CD14-positive monocyte (primary cell): ENCODE results near the gene GNAS. TPM values are rescaled to one million over a fixed set of nuclear protein-coding genes. Genes with fewer than 3 reads are reported as not detected.

ENCODE experiments used
- DNase-seq, 3 donors: peaks; one replicate each; pipeline ENCODE4 v3.0.0-alpha.2; 2011 to 2022
- H2AFZ ChIP-seq: 2 replicates; pipeline ENCODE4 v1.6.0; 2012; ENCODE audit warnings: mild to moderate bottlenecking, low read depth, low read length, inconsistent platforms; ENCODE audit not compliant: insufficient read depth, poor library complexity, severe bottlenecking
- H3K27ac ChIP-seq, 2 donors: 1 replicate in 1 of 2; 2 replicates in 1 of 2; pipeline ENCODE4 v1.5.1; 2012 to 2013; ENCODE audit warnings: low read length in 2 of 2, control low read depth in 1 of 2, inconsistent platforms in 1 of 2, low read depth in 1 of 2, mild to moderate bottlenecking in 1 of 2
- H3K27me3 ChIP-seq, 2 donors: one replicate each; pipeline versions ENCODE4 v1.6.0 to v1.6.1; 2011 to 2013; ENCODE audit warnings: low read length in 2 of 2; ENCODE audit not compliant: control insufficient read depth in 2 of 2, insufficient read depth in 2 of 2
- H3K36me3 ChIP-seq, 2 donors: replicated peaks in 1 of 2; 1 replicate in 1 of 2; 2 replicates in 1 of 2; pipeline versions ENCODE4 v1.5.1 to v1.6.1; 2012 to 2013; ENCODE audit warnings: low read length in 2 of 2, control low read depth in 1 of 2, inconsistent platforms in 1 of 2, mild to moderate bottlenecking in 1 of 2; ENCODE audit not compliant: insufficient read depth in 2 of 2, control insufficient read depth in 1 of 2
- H3K4me1 ChIP-seq, 2 donors: 1 replicate in 1 of 2; 2 replicates in 1 of 2; pipeline versions ENCODE4 v1.5.1 to v1.6.1; 2012 to 2013; ENCODE audit warnings: low read length in 2 of 2, control low read depth in 1 of 2, inconsistent platforms in 1 of 2, mild to moderate bottlenecking in 1 of 2, moderate library complexity in 1 of 2; ENCODE audit not compliant: insufficient read depth in 2 of 2, control insufficient read depth in 1 of 2
- H3K4me2 ChIP-seq: replicated peaks from 2 replicates; pipeline ENCODE3; 2012; ENCODE audit warnings: low read length, moderate library complexity, mild to moderate bottlenecking; ENCODE audit not compliant: poor library complexity, severe bottlenecking; ENCODE audit errors: extremely low read depth
- H3K4me3 ChIP-seq, 3 experiments: fragments of 200-600 bp in 1 of 3; sonication (generic) in 1 of 3; replicated peaks in 1 of 3; 1 replicate in 2 of 3; 2 replicates in 1 of 3; pipeline ENCODE4 v1.5.1; 2011 to 2013; ENCODE audit warnings: low read length in 3 of 3, mild to moderate bottlenecking in 3 of 3, control low read depth in 2 of 3, low read depth in 2 of 3, inconsistent platforms in 1 of 3, moderate library complexity in 1 of 3
- H3K79me2 ChIP-seq: 2 replicates; pipeline ENCODE4 v1.6.0; 2012; ENCODE audit warnings: mild to moderate bottlenecking, control low read depth, inconsistent platforms, low read length, moderate library complexity; ENCODE audit not compliant: insufficient read depth
- H3K9ac ChIP-seq: 2 replicates; pipeline ENCODE4 v1.6.0; 2017; ENCODE audit warnings: low read length, mild to moderate bottlenecking; ENCODE audit not compliant: insufficient read depth, poor library complexity, severe bottlenecking
- H3K9me3 ChIP-seq, 2 donors: replicated peaks in 1 of 2; 1 replicate in 1 of 2; 2 replicates in 1 of 2; pipeline versions ENCODE4 v1.5.1 to v1.6.1; 2012 to 2013; ENCODE audit warnings: low read length in 2 of 2, control low read depth in 1 of 2; ENCODE audit not compliant: control insufficient read depth in 1 of 2, insufficient read depth in 1 of 2
- H4K20me1 ChIP-seq: 2 replicates; pipeline ENCODE4 v1.6.0; 2012; ENCODE audit warnings: mild to moderate bottlenecking, low read length, control low read depth, moderate library complexity; ENCODE audit not compliant: insufficient read depth
- H3K27ac Mint-ChIP-seq, 7 donors: one replicate each; pipeline ENCODE4 v1.8.0; 2020; ENCODE audit warnings: mild to moderate bottlenecking in 7 of 7, mixed read lengths in 7 of 7, moderate library complexity in 6 of 7, inconsistent platforms in 2 of 7
- H3K27me3 Mint-ChIP-seq, 3 donors: one replicate each; pipeline ENCODE4 v1.8.0; 2021 to 2022; ENCODE audit warnings: low read depth in 3 of 3, mild to moderate bottlenecking in 3 of 3, mixed read lengths in 3 of 3, moderate library complexity in 3 of 3, inconsistent platforms in 1 of 3
- H3K36me3 Mint-ChIP-seq, 2 donors: one replicate each; pipeline ENCODE4 v1.8.0; 2020; ENCODE audit warnings: mixed read lengths in 2 of 2, inconsistent platforms in 1 of 2, mild to moderate bottlenecking in 1 of 2
- H3K4me1 Mint-ChIP-seq: one replicate; pipeline ENCODE4 v1.8.0; 2020; ENCODE audit warnings: mild to moderate bottlenecking, mixed read lengths
- H3K4me3 Mint-ChIP-seq, 2 donors: one replicate each; pipeline ENCODE4 v1.8.0; 2020; ENCODE audit warnings: mild to moderate bottlenecking in 2 of 2, mixed read lengths in 2 of 2, moderate library complexity in 1 of 2
- H3K9me3 Mint-ChIP-seq, 7 donors: one replicate each; pipeline ENCODE4 v1.8.0; 2020 to 2022; ENCODE audit warnings: mixed read lengths in 7 of 7, mild to moderate bottlenecking in 6 of 7, moderate library complexity in 6 of 7, inconsistent platforms in 2 of 7
- CTCF ChIP-seq: fragments of 200-600 bp; IDR thresholded peaks from one replicate; pipeline ENCODE4 v1.8.0; 2022; ENCODE audit warnings: antibody characterized with exemption, mild to moderate bottlenecking
- WGBS: methylation state at CpG from one replicate; pipeline ENCODE4 v1.1.5; 2013; ENCODE audit warnings: missing lambda C conversion rate; ENCODE audit not compliant: insufficient coverage; 5-methylcytosine and 5-hydroxymethylcytosine counted together
- intact Hi-C, 2 donors: fragments of 100-400 bp; cut with micrococcal nuclease; formaldehyde crosslinking; loops; one replicate each; pipeline versions ENCODE4 v1.15.0 to v1.15.1; 2023
- polyA plus RNA-seq, 3 donors: library from polyadenylated mRNA; depleted of rRNA in 1 of 3; unstranded in 2 of 3; stranded (reverse) in 1 of 3; fragments of 300-500 nt in 2 of 3; fragments of >200 nt in 1 of 3; fragmentation: Illumina TruSeq in 2 of 3; gene quantifications; 1 replicate in 2 of 3; 2 replicates in 1 of 3; pipeline ENCODE4 v1.2.3, GENCODE V29; 2012 to 2021

The GNAS gene
- polyA plus RNA-seq, 3 donors, result 109 to 1,105 (median 124) TPM

- intact Hi-C loops, result no loop called here
- TF ChIP-seq CTCF, result no peak
- no peak overlapping the region for H3K4me2 ChIP-seq
- DNase-seq, result no peak
- H3K9me3 ChIP-seq, result no peaks in the 10 kb centered on the region
- no peak overlapping the region for H2AFZ ChIP-seq
- H3K9me3 Mint-ChIP-seq, result peaks cover 0 to 6% (median 0%) of the 10 kb centered on the region in 7 donors
- H3K4me3 ChIP-seq, result no peak overlapping the region
- 94% methylated on average over 11 of the region's 13 CpGs for WGBS
- no peaks in the 10 kb centered on the region for H3K36me3 ChIP-seq
- no peak overlapping the region for H3K27ac ChIP-seq
- no peaks in the 10 kb centered on the region for H3K4me1 ChIP-seq
- H3K4me1 Mint-ChIP-seq, result no peaks in the 10 kb centered on the region
- H3K27me3 ChIP-seq, result no peaks in the 10 kb centered on the region
- H3K79me2 ChIP-seq, result no peaks in the 10 kb centered on the region
- H3K9ac ChIP-seq, result no peak overlapping the region
- H3K27ac Mint-ChIP-seq, result no peak overlapping the region
- no peak overlapping the region for H3K4me3 Mint-ChIP-seq
- H4K20me1 ChIP-seq, result no peaks in the 10 kb centered on the region
- no peaks in the 10 kb centered on the region for H3K36me3 Mint-ChIP-seq
- peaks cover 6 to 15% (median 8%) of the 10 kb centered on the region in 3 donors for H3K27me3 Mint-ChIP-seq
These were observed 41.2 kb upstream of the GNAS start for GRCh38 chr20:58811334-58811733.

GRCh38 chr20:58813369-58813768, 39.1 kb upstream of the GNAS start:
- no peaks in the 10 kb centered on the region for H3K9me3 ChIP-seq
- DNase-seq, result no peak
- peaks cover 2 to 15% (median 13%) of the 10 kb centered on the region in 3 donors for H3K27me3 Mint-ChIP-seq
- H3K27me3 ChIP-seq, result no peaks in the 10 kb centered on the region
- intact Hi-C loops, result no loop called here
- H3K4me3 ChIP-seq, result no peak overlapping the region
- WGBS, result 94% methylated on average over 7 of the region's 8 CpGs
- no peaks in the 10 kb centered on the region for H4K20me1 ChIP-seq
- H2AFZ ChIP-seq, result no peak overlapping the region
- H3K9ac ChIP-seq, result no peak overlapping the region
- H3K27ac ChIP-seq, result no peak overlapping the region
- no peak overlapping the region for H3K4me3 Mint-ChIP-seq
- peaks cover 0 to 6% (median 0%) of the 10 kb centered on the region in 7 donors for H3K9me3 Mint-ChIP-seq
- no peaks in the 10 kb centered on the region for H3K4me1 Mint-ChIP-seq
- H3K79me2 ChIP-seq, result no peaks in the 10 kb centered on the region
- H3K36me3 ChIP-seq, result no peaks in the 10 kb centered on the region
- H3K4me2 ChIP-seq, result no peak overlapping the region
- no peak for TF ChIP-seq CTCF
- H3K27ac Mint-ChIP-seq, result no peak overlapping the region
- no peaks in the 10 kb centered on the region for H3K4me1 ChIP-seq
- no peaks in the 10 kb centered on the region for H3K36me3 Mint-ChIP-seq
